Lower leg skin (tissue), 3 donors: ENCODE data around the gene NOP10.

Experiments
- CTCF ChIP-seq, 3 donors: fragments of 450-650 bp; IDR thresholded peaks; one replicate each; pipeline ENCODE4 v1.5.1; 2016; ENCODE audit warnings: antibody characterized with exemption in 3 of 3, mild to moderate bottlenecking in 3 of 3, moderate library complexity in 2 of 3
- POLR2A ChIP-seq, 2 donors: fragments of 450-650 bp; IDR thresholded peaks; one replicate each; pipeline ENCODE4 v1.6.1; 2016 to 2017; ENCODE audit warnings: antibody characterized with exemption in 2 of 2, mild to moderate bottlenecking in 1 of 2, moderate library complexity in 1 of 2

GRCh38 chr15:34374816-34375215 is 31.9 kb upstream of the NOP10 start:
- TF ChIP-seq CTCF (IDR thresholded peaks at IDR 0.05) (no peak), POLR2A (IDR thresholded peaks at IDR 0.05) (no peak)
